HEK293T (cell line): ENCODE data around the gene UBTD1.

Experiments
- BHLHE40 ChIP-seq: fragments of 450-650 bp; IDR thresholded peaks from 2 replicates; pipeline ENCODE4 v1.6.1; 2016; ENCODE audit warnings: mild to moderate bottlenecking, moderate library complexity, borderline replicate concordance
- CTBP1 ChIP-seq: fragments of 450-650 bp; IDR thresholded peaks from 2 replicates; pipeline ENCODE4 v1.6.1; 2016; ENCODE audit warnings: borderline replicate concordance
- ELF4 ChIP-seq: fragments of 450-650 bp; IDR thresholded peaks from 2 replicates; pipeline ENCODE4 v1.6.1; 2017; ENCODE audit warnings: antibody characterized with exemption
- FOXA1 ChIP-seq: fragments of 450-650 bp; IDR thresholded peaks from 2 replicates; pipeline ENCODE4 v1.6.1; 2016; ENCODE audit warnings: mild to moderate bottlenecking
- FOXM1 ChIP-seq: fragments of 450-650 bp; IDR thresholded peaks from 2 replicates; pipeline ENCODE4 v1.6.1; 2017; ENCODE audit warnings: mild to moderate bottlenecking, borderline replicate concordance
- HDGF ChIP-seq: fragments of 450-650 bp; IDR thresholded peaks from 2 replicates; pipeline ENCODE4 v1.6.1; 2017; ENCODE audit warnings: antibody characterized with exemption, borderline replicate concordance
- L3MBTL2 ChIP-seq: fragments of 450-650 bp; conservative IDR thresholded peaks from 2 replicates; pipeline ENCODE4 v1.6.1; 2016; ENCODE audit warnings: mild to moderate bottlenecking
- SP1 ChIP-seq: fragments of 450-650 bp; IDR thresholded peaks from 2 replicates; pipeline ENCODE4 v1.6.1; 2017
- SUZ12 ChIP-seq: fragments of 450-650 bp; IDR thresholded peaks from 2 replicates; pipeline ENCODE4 v1.6.1; 2016; ENCODE audit warnings: mild to moderate bottlenecking
- TARDBP ChIP-seq: fragments of 450-650 bp; IDR thresholded peaks from 2 replicates; pipeline ENCODE4 v1.6.1; 2016
- TF ChIP-seq, protein P1 (sequence below): fragments of 450-650 bp; IDR thresholded peaks from 2 replicates; pipeline ENCODE4 v1.6.1; 2016

DNA sequence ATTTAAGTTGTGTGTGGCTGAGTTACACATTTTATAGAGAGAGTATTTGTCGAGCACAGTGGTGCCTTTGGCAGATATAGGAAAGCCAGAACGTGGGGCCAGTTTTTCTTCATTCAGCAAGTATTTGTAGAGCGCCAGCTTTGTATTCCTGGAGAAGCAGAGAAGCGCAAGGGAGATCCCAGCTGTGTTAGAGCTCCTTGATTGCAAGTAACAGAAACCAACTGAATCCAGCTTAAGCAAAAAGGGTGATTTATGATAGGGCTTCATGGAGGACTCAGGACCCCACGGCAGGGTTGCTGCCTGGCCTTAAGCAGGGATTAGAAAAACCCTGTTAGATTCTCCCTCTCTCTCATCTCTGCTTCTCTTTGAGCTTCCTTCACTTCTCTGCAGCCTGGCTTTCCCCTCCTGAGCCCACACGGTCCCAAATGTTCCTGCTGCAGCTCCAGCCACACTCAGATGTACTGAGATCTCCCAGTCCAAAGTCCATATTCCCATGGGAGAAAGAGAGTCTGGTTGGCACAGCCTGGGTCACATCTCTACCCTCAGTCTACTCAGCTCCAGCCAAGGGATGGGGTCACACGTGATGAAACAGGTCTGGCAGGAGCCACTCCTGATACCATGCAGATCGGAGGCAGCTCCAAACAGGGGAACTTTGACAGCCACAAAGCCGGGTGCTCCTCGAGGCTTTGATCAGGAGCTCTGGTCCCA is 16.7 kb downstream of the UBTD1 start:
- TF ChIP-seq FOXM1 (no peak), SP1 (no peak), L3MBTL2 (no peak), BHLHE40 (no peak), TARDBP (no peak), FOXA1 (no peak), HDGF (no peak), ELF4 (no peak), CTBP1 (no peak), SUZ12 (no peak)
- TF ChIP-seq, protein P1, sequence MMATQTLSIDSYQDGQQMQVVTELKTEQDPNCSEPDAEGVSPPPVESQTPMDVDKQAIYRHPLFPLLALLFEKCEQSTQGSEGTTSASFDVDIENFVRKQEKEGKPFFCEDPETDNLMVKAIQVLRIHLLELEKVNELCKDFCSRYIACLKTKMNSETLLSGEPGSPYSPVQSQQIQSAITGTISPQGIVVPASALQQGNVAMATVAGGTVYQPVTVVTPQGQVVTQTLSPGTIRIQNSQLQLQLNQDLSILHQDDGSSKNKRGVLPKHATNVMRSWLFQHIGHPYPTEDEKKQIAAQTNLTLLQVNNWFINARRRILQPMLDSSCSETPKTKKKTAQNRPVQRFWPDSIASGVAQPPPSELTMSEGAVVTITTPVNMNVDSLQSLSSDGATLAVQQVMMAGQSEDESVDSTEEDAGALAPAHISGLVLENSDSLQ = no peak
